ENCODE measurements around the gene TSPAN18. TPM values are rescaled to one million over a fixed set of nuclear protein-coding genes. Genes with fewer than 3 reads are reported as not detected.

Gene TSPAN18
- total and polyA plus RNA-seq, 9 donors, result 2.1 to 35.3 (median 14.4) TPM

DNA sequence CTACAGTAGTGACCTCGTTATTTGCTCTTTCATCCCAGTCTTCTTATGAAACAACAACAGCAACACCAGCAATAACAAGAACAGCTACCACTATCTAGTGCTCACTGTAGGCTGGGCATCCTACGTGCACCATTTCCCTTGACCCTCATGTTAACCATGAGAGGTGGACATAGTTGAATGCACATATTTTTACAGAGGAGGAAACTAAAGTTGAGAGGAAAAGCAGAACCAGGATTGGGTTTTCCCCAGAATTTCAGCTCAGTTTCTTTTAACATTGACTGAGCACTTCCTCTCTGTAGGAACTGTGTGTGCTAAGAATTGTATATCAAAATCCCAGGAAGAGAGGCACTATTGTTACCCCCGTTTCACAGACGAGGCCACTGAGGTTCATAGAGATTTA, 39.4 kb upstream of the TSPAN18 start:
- Histone ChIP-seq H3K27me3 (no peaks in the 10 kb centered on the region), H3K9me3 (no peaks in the 10 kb centered on the region), H3K27ac (no peak overlapping the region), H3K36me3 (no peaks in the 10 kb centered on the region), H3K4me1 (ENCODE audit: insufficient read depth) (no peaks in the 10 kb centered on the region), H3K4me3 (no peak overlapping the region)
- DNase-seq, result no peak
- WGBS, 3 donors, result 57 to 79% (median 60%) methylated on average over 4 of the region's 4 CpGs
- intact Hi-C loops (cut with DNase I), result no loop called here
- no peak for TF ChIP-seq POLR2A (IDR thresholded peaks at IDR 0.05)
- no peak for TF ChIP-seq EP300 (IDR thresholded peaks at IDR 0.05)
- TF ChIP-seq, protein P1, sequence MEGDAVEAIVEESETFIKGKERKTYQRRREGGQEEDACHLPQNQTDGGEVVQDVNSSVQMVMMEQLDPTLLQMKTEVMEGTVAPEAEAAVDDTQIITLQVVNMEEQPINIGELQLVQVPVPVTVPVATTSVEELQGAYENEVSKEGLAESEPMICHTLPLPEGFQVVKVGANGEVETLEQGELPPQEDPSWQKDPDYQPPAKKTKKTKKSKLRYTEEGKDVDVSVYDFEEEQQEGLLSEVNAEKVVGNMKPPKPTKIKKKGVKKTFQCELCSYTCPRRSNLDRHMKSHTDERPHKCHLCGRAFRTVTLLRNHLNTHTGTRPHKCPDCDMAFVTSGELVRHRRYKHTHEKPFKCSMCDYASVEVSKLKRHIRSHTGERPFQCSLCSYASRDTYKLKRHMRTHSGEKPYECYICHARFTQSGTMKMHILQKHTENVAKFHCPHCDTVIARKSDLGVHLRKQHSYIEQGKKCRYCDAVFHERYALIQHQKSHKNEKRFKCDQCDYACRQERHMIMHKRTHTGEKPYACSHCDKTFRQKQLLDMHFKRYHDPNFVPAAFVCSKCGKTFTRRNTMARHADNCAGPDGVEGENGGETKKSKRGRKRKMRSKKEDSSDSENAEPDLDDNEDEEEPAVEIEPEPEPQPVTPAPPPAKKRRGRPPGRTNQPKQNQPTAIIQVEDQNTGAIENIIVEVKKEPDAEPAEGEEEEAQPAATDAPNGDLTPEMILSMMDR (IDR thresholded peaks at IDR 0.05), result no peak

GRCh38 chr11:44689265-44689664, 37.5 kb upstream of the TSPAN18 start:
- 48 to 73% (median 66%) methylated on average over 2 of the region's 2 CpGs for WGBS, 3 donors
- TF ChIP-seq EP300 (IDR thresholded peaks at IDR 0.05) (no peak), POLR2A (IDR thresholded peaks at IDR 0.05) (no peak)
- TF ChIP-seq, protein P1 (IDR thresholded peaks at IDR 0.05), result no peak
- DNase-seq, result no peak
- no peaks in the 10 kb centered on the region for H3K36me3 ChIP-seq
- no peaks in the 10 kb centered on the region for H3K27me3 ChIP-seq
- H3K27ac ChIP-seq, result no peak overlapping the region
- no peaks in the 10 kb centered on the region for H3K4me1 ChIP-seq (ENCODE audit: insufficient read depth)
- H3K4me3 ChIP-seq, result no peak overlapping the region
- intact Hi-C loops (cut with DNase I), result no loop called here
- H3K9me3 ChIP-seq, result no peaks in the 10 kb centered on the region

DNA sequence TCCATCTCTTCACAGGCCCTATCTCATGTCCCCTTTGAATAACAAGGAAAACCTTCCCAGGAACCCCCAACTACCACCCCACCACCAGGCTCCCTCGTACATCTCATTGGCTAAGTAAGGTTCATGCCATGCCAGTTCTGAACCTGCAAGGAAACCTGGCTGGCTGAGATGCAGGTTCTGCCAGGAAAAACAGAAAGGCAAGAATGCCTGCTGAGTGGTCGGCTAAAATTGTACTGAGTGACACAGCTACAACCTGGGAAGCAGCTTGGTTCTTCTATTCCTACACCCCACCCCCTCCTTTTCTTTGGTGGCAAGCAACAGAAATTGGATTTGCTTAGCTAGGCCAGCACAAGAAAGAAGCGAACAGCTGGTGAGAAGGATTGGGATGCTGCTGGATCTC, 36.1 kb upstream of the TSPAN18 start:
- Histone ChIP-seq H3K4me3 (no peak overlapping the region), H3K27ac (no peak overlapping the region), H3K27me3 (no peaks in the 10 kb centered on the region), H3K36me3 (no peaks in the 10 kb centered on the region), H3K9me3 (no peaks in the 10 kb centered on the region), H3K4me1 (ENCODE audit: insufficient read depth) (no peaks in the 10 kb centered on the region)
- intact Hi-C loops (cut with DNase I), result no loop called here
- 76 to 90% (median 83%) methylated on average over 3 of the region's 3 CpGs for WGBS, 3 donors
- DNase-seq, result no peak
- TF ChIP-seq EP300 (IDR thresholded peaks at IDR 0.05) (no peak), POLR2A (IDR thresholded peaks at IDR 0.05) (no peak)
- TF ChIP-seq, protein P1 (IDR thresholded peaks at IDR 0.05), result no peak

DNA sequence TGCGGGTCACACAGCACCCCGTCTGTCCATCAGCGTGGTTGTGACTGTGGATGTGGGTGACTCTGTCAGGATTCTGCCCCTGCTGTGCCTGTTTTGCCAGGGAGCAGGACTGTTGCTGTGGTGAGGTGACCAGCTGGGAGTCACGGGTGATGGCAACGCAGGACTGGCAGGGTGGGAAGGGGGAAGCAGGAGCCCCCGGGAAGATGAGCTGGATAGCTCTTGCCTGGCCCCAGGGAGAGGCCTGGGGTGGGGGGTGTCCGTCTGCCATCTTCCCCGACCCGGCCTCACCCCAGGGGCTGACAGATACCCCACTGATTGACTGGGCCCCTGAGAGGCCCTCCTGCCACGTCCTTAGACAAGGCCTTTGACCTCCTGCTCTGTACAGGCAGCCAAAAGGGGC, 34.3 kb upstream of the TSPAN18 start:
- WGBS, 3 donors, result 82 to 89% (median 88%) methylated on average over 10 of the region's 10 CpGs

DNA sequence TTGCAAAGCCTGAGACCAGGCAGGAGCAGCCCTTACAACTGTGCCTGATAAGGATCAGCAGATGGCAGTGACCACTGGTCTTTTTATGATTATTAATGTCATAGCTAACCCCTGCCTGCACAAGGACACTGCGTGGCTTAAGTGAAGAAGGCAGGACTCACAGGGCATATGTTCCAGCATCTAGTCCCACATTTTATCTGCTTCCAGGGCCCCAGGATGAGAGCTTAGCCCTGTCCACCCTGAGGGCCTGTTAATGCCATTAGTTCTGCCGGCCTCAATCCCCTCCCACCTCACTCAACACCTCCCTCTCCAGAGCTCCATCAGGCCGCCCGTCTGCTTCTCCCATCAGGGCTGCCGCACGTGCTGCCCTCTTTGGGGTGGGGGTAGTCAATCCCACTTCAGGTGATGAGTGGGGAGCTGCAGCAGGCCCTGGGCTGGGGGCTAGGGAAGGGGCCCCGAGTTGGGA, 33.1 kb upstream of the TSPAN18 start:
- WGBS, 3 donors, result 81 to 84% (median 82%) methylated on average over 7 of the region's 7 CpGs
- DNase-seq, result no peak

More for the DNA sequence above, 34.3 kb upstream of the TSPAN18 start:
- no peak for DNase-seq
- TF ChIP-seq EP300 (IDR thresholded peaks at IDR 0.05), result no peak
- intact Hi-C loops (cut with DNase I), result no loop called here
- H3K4me1 ChIP-seq (ENCODE audit: insufficient read depth), result no peaks in the 10 kb centered on the region
- H3K36me3 ChIP-seq, result no peaks in the 10 kb centered on the region
- H3K4me3 ChIP-seq, result no peak overlapping the region
- H3K27me3 ChIP-seq, result no peaks in the 10 kb centered on the region
- no peaks in the 10 kb centered on the region for H3K9me3 ChIP-seq
- H3K27ac ChIP-seq, result no peak overlapping the region

More for the DNA sequence above, 33.1 kb upstream of the TSPAN18 start:
- H3K4me3 ChIP-seq, result no peak overlapping the region
- intact Hi-C loops (cut with DNase I), result no loop called here
- no peak overlapping the region for H3K27ac ChIP-seq
- no peaks in the 10 kb centered on the region for H3K36me3 ChIP-seq
- no peak for TF ChIP-seq POLR2A (IDR thresholded peaks at IDR 0.05)
- TF ChIP-seq EP300 (IDR thresholded peaks at IDR 0.05), result no peak
- TF ChIP-seq, protein P1 (IDR thresholded peaks at IDR 0.05), result no peak
- H3K27me3 ChIP-seq, result no peaks in the 10 kb centered on the region
- H3K9me3 ChIP-seq, result no peaks in the 10 kb centered on the region
- no peaks in the 10 kb centered on the region for H3K4me1 ChIP-seq (ENCODE audit: insufficient read depth)

All from ovary (tissue), 9 donors.